ENCODE results near the gene MORN1.
"Not testable (repeated sequence)": the region's sequence is repeated elsewhere in the genome, so short reads cannot be mapped to it uniquely, and the experiment has no call there.

Gene MORN1

DNA sequence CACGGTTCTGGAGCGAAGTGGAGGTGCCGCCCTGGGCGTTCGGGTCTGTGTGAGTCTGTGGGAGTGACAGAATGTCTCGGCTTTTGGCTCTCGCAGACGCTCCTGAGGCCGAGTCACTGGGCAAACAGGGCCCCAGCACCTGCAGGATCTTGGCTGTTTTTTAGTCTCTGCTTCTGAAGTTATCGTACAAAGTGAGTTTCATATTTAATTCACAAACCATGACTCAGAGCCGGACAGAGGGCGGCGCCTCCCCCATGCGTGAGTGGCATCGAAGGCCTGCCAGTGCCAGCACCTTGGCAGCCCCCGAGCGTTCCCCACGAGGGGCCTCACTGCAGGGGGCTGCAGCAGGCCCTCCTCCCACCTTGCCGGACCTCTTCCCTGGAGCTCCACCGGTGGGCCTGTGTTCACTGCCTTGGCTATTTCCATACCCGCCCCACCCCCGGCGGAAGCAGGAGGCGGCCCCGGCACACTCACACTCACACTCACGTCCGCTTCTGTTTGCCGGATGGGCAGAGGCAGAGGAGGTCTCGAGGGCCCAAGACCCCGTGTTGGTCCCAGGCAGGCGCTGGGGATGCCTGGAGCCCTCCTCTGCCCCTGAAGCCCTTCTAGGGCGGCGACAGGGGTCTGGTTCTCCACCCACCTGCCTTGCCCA is 56.3 kb downstream of the MORN1 start:
- no peak for DNase-seq

DNA sequence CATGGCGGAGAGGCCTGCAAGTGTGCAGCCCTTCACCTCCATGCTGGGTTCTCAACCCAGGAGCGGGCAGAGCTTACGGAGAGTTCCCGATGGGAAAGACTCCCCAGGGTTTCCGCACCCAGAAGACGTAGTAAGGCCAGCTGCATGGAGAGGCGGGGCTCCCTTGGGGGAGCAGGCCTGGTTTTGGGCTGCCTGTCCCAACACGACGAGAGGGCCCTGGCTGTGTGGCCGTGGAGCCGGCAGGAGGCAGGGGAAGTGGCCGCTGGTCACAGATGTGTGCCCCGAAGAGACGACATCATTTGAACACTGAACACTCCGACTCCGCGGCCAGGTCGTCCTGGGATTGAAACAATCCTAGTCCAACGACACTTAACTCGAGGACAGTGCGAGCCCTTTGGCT is 57.0 kb downstream of the MORN1 start:
- DNase-seq, result no peak

GRCh38 chr1:2331580-2331979 is 59.8 kb downstream of the MORN1 start:
- not testable (repeated sequence) for DNase-seq

GRCh38 chr1:2331200-2331544 is 60.2 kb downstream of the MORN1 start:
- DNase-seq, result no peak

GRCh38 chr1:2330519-2331199 is 60.7 kb downstream of the MORN1 start:
- no peak for DNase-seq

DNA sequence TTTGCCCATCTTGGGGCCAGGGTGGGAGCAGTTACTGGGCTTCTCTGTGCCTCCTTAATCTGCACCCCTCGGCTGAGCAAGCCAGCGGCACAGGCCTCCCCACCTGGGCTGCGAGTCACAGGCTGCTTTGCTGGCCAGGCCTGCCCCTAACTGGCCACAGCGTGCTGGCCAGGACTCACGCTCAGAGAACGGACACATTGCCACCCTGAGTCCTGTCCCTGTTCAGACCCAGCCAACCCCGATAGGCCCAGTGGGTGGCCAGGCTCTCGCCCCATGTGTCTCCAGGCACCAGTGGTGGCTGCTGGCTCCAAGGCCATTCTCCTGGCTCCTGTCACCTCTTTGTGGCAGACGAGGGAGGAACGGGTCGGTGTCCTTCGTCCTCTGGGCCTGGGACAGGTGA is 61.3 kb downstream of the MORN1 start:
- DNase-seq, result no peak

DNA sequence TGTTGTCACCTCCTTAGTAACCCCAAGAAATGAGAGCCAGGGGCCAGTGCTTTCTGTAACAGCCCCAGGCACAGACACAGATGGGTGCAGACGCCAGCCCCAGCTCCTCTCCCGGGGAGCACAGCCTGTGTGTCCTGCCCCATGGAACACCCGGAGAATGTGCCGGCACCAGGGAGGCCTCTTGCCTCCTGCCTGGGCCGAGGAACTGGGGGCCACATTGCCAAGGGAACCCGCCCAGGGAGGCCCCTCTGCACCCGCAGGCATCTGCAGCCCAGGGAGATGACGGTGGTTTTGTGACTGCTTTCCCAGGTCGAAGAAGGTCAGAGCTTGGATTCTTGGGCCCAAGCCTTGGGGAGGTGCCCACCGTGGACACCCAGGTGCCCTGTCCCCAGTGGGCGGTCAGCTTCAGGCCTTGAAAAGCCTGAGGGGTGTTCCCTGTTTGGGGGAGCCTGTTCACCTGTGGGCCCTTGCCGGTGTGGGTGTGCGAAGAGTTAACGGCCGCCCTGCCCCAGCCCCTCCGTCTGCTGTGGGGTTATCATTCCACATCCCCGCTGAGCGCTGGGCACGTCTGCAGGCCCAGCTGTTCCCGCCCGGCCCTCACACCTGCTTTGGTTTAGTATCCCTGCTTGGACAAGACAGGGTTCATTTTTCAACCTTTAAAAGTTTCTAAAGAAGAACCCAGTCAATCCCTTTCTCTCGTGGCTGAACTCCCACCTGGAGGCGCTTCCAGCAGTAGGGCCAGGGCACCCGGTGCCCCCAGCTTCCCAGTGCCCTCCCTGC is 62.5 kb downstream of the MORN1 start:
- DNase-seq, result no peak

GRCh38 chr1:2327841-2328240 is 63.5 kb downstream of the MORN1 start:
- no peak for DNase-seq

DNA sequence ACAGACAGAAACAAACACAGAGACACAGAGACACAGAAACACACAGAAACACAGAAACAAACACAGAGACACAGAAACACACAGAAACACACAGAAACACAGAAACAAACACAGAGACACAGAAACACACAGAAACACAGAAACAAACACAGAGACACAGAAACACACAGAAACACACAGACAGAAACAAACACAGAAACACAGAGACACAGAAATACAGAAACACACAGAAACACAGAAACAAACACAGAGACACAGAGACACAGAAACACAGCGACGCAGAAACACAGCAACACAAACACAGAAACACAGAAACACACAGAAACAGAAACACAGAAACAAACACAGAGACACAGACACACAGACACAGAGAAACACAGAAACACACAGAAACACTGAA is 64.2 kb downstream of the MORN1 start:
- DNase-seq, result not testable (repeated sequence)

DNA sequence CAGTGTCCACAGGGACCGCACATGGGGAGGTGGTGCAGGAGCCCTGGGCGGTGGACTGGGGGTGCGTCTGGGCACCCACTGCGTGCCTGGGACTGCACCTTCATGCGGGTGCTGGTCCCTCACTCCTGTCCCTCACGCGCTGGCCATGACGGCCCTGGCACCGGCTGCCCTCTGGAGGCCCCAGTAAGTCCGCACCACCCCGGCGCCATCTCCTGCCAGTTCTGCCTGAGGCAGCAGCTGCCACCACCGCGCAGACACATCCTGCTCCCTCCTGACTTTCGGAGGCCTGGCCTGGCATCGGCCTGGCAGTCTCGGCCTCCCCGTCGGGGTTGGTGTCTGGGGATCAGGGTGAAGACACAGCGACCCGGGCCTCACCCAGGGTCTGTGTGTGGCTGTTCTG is 64.8 kb downstream of the MORN1 start:
- DNase-seq, result no peak

DNA sequence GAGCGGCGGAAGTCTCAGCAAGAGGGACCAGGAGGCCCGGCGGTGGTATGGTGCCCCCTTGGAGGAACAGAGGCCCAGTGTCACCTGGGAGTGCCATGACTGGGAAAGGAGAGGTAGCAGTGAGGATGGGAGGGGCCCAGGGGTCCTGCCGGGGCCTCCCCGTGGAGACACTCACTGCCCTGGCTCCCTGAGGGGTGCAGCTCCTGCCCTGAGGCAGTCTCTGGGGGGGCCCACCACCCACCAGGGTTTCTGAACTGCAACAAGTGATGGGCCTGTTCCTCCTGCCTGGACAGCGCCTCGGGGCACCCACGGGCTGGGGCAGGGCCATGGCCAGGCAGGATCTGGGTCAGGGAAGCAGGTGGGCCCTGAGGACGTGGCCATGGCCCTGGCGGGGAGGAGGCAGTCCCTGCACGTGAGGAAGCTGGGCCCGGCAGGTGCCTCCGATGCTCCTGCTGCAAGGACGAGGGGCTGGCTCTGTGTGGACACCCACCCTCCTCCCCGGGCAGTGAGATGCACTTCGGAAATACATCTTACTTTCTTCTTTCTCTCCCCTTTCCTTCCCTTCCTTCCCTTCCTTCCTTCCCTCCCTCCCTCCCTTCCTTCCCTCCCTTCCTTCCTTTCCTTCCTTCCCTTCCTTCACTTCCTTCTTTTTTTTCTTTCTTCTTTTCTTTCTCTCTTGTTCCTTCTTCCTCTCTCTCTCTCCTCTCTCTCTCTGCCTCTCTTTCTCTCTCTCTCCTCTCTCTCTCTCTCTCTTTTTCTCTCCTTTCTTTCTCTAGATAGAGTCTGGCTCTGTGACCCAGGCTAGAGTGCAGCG is 66.6 kb downstream of the MORN1 start:
- DNase-seq, result no peak

DNA sequence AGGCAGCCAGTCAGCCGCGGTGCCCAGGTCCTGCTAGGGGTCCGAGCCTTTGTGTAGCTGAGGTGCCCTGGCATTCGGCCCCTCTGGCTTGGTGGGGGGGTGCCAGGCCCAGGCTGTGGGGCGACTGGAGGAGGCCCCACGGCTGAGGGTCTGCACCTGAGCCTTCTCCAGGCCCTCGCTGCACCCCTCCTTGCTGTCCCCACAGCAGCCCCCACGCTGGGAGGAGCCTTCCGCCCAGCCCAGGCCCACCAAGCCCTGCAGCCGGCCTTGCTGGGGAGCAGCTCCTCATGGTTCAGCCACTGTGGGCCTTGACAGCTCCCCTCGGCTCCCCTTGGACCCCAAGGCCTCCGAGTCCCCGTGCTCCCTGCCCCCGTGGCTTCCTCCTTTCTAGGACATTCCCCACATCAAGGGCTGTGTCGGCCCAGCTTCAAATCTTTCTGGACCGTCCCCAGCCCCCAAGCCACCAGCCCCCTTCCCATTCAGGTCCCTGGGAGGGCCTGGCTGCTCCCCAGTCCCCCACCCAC is 67.8 kb downstream of the MORN1 start:
- no peak for DNase-seq

- DNase-seq, result no peak
These were observed 68.7 kb downstream of the MORN1 start for GRCh38 chr1:2322581-2323211.

GRCh38 chr1:2322065-2322571 is 69.2 kb downstream of the MORN1 start:
- DNase-seq, result peak; percentile 65

DNA sequence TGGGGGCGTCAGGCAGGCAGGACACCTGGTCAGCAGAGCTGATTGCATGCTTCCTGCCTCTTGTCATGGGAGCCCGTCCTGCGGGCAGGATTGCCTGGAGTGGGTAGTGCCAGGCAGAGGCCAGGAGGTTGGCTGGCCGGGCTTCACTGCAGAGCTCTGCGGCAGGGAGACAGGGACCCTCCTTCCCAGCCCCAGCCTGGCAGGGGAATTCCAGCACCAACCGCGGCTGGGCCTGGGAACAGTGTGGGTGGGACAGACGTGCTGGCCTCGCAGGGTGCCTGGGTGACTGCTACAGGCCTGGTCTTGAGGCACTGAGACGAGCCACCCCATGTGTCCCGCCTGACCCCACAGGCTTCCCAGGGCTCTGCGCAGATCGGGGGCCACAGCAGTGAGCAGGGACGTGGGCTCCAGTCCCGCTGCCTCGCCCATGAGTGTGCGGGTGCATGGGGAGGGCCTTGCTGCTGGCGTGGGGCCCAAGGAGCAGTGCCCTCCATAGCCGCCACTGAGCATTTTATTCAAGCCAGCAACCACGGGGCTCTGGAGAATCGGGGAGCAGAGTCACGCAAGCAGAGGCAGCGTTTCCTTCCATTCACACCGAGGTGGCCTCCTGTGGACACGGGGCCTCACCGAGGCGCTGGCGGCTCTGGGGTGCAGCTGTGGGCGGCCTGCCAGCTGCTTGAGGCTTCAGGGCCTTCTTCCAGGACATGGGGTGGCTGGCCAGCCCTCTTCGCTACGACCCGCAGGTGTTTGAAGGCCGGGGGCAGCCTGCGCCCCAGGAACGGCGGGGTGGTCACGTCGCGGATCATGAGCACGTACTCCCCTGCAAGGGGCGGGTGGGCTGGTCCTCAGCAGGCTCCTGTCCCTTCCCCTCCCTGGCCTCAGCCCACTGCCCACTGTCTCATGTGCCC is 70.3 kb downstream of the MORN1 start:
- no peak for DNase-seq

DNA sequence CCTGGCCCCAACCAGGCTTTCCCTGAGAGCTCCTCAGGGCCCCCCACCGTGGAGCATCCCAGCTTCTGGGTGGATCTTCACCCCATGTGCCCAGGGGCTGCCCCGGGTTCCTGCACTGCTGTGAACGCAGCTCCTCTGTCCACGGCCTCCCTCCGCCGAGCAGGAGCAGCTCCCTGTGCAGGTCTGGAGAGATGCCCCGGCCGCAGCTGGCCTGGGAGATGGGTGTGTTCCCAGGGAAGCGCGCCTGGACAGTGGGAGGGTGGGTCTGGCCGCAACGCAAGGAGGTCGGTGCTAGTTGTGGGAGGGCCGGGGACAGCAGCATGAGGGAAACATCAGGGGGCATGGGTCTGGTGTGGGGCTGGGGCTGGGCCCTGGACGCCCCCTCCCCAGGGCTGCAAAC is 71.3 kb downstream of the MORN1 start:
- DNase-seq, result no peak

GRCh38 chr1:2319291-2319690 is 72.1 kb downstream of the MORN1 start:
- no peak for DNase-seq

- DNase-seq, result no peak
These were observed 72.8 kb downstream of the MORN1 start for GRCh38 chr1:2318314-2319278.

- DNase-seq, result no peak
These were observed 73.9 kb downstream of the MORN1 start for GRCh38 chr1:2317230-2318065.
